Activated naive CD4-positive, alpha-beta T cell treated with anti-CD3 and anti-CD28 coated beads, Interleukin-2, amount 50 U/mL, for 72 hours (primary cell): ENCODE data around the gene NOX3. TPM values are rescaled to one million over a fixed set of nuclear protein-coding genes. Genes with fewer than 3 reads are reported as not detected.
A peak's percentile ranks its signal among the peaks of the same experiment; 100 is the strongest.
"Not testable (repeated sequence)": the region's sequence is repeated elsewhere in the genome, so short reads cannot be mapped to it uniquely, and the experiment has no call there.

ENCODE experiments used
- ATAC-seq, 2 donors: fragments of 150-1000 bp; cut with Tn5 transposase; 2 replicates each; pipeline ENCODE4 v1.10.0; 2021; ENCODE audit warnings: mild to moderate bottlenecking in 2 of 2, moderate library complexity in 2 of 2
- DNase-seq, 2 donors: peaks; one replicate each; pipeline ENCODE4 v3.0.0; 2021 to 2022; ENCODE audit warnings: low spot score in 2 of 2
- H3K27ac Mint-ChIP-seq, 2 donors: one replicate each; pipeline ENCODE4 v1.8.0; 2022; ENCODE audit warnings: mild to moderate bottlenecking in 2 of 2, mixed read lengths in 2 of 2
- H3K36me3 Mint-ChIP-seq, 2 donors: one replicate each; pipeline ENCODE4 v1.8.0; 2022; ENCODE audit warnings: mixed read lengths in 2 of 2
- H3K9me3 Mint-ChIP-seq, 2 donors: one replicate each; pipeline ENCODE4 v1.8.0; 2022; ENCODE audit warnings: mixed read lengths in 2 of 2
- total RNA-seq, 2 donors: library from RNA; stranded (reverse); gene quantifications; one replicate each; pipeline ENCODE4 v1.2.3, GENCODE V29; 2022

Gene NOX3
- total RNA-seq, 2 donors from 2014 or later, result not detected

GRCh38 chr6:155375801-155376200, 79.8 kb downstream of the NOX3 start:
- H3K36me3 Mint-ChIP-seq, result no peaks in the 10 kb centered on the region
- H3K9me3 Mint-ChIP-seq, result no peaks in the 10 kb centered on the region
- no peak for ATAC-seq
- no peak for DNase-seq
- H3K27ac Mint-ChIP-seq, result no peak overlapping the region

- Mint-ChIP-seq H3K9me3 (no peaks in the 10 kb centered on the region), H3K36me3 (no peaks in the 10 kb centered on the region), H3K27ac (no peak overlapping the region)
- DNase-seq (no peak), ATAC-seq (no peak)
Observed at GRCh38 chr6:155374681-155375080, 81.0 kb downstream of the NOX3 start.

GRCh38 chr6:155373276-155373675, 82.4 kb downstream of the NOX3 start:
- ATAC-seq (no peak), DNase-seq (no peak)
- Mint-ChIP-seq H3K36me3 (no peaks in the 10 kb centered on the region), H3K9me3 (no peaks in the 10 kb centered on the region), H3K27ac (no peak overlapping the region)

- H3K27ac Mint-ChIP-seq, result no peak overlapping the region
- ATAC-seq (no peak), DNase-seq (no peak)
- H3K9me3 Mint-ChIP-seq, result no peaks in the 10 kb centered on the region
- no peaks in the 10 kb centered on the region for H3K36me3 Mint-ChIP-seq
Observed at GRCh38 chr6:155372256-155372655, 83.4 kb downstream of the NOX3 start.

DNA sequence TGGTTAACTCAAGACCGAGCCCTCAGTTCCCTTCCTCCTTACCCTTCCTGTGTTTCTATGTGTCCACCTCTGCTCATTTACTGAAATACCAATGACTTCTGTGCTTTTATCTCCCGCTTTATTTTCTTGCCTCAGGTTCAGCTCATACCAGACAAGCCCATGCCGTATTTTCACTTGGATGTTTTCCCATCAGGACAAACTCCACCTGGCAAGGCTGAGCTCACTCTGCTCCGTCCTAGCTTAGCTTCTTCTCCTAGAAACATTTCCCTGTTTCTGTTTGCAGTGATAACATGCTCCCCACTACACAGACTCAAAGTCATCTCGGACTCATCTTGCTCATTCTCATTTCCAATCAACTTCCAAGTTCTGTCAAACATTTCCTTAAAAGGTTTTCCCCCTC, 84.4 kb downstream of the NOX3 start:
- Mint-ChIP-seq H3K36me3 (no peaks in the 10 kb centered on the region), H3K27ac (no peak overlapping the region), H3K9me3 (peaks cover 0 to 4% of the 10 kb centered on the region in 2 donors)
- ATAC-seq (no peak), DNase-seq (no peak)

DNA sequence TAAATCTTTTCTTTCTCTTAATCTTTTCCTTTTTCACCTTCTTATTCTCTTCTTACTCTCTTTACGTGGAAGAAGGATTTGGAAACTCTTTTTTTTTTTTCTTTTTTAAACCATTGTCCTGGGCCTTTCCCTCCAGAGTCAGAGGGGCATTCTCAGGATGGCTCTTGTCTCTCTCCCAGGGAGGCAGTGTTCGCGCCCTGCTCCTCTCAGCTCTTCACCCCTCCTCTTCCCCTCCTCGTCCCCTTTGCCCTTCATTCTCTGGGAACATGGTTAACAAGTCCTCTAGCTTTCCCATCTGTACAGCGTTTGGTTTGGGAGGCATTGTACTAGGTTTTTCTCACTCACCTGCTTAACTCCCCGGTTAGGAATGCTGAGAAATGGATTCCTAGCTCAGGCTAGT, 89.3 kb downstream of the NOX3 start:
- Mint-ChIP-seq H3K9me3 (peaks cover 0 to 4% of the 10 kb centered on the region in 2 donors), H3K36me3 (no peaks in the 10 kb centered on the region), H3K27ac (no peak overlapping the region)
- ATAC-seq (no peak), DNase-seq (no peak)

DNA sequence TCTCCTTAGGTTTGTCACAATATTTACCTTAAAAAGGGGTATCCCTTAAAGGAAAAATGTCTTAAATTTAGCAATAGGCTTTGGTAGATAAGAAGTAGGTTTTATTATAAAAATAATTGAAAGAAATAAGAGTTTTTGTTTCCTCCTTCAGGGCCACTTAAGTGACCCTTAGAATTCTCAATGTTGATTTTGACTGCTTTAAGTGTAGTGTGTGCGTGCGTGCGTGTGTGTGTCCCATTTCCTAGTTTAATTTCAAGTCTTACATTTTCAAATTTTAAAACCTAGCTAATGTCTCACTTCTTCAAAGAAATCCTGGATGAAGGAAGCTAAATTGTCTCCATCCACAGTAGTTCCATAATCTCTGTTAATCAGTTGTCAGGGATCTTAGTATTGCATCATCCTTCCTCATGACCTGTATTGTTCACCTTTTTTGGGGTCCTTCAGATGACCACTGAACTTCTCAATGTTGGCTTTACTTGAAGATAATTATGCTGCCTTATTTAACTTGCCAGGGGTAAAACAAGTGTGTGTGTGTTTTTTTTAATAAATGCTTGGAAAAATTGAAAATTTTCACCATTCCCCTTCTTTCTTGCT, 90.7 kb downstream of the NOX3 start:
- no peak for ATAC-seq
- H3K9me3 Mint-ChIP-seq, result peaks cover 0 to 4% of the 10 kb centered on the region in 2 donors
- DNase-seq, result no peak
- H3K27ac Mint-ChIP-seq, result no peak overlapping the region
- no peaks in the 10 kb centered on the region for H3K36me3 Mint-ChIP-seq

GRCh38 chr6:155364021-155364420, 91.6 kb downstream of the NOX3 start:
- DNase-seq, H3K36me3 Mint-ChIP-seq, H3K9me3 Mint-ChIP-seq, ATAC-seq: not testable (repeated sequence)
- H3K27ac Mint-ChIP-seq, result peak overlapping the region in 1 of 2 donors; percentile 39

GRCh38 chr6:155362968-155363632, 92.5 kb downstream of the NOX3 start:
- ATAC-seq, H3K36me3 Mint-ChIP-seq, H3K27ac Mint-ChIP-seq, DNase-seq: not testable (repeated sequence)
- H3K9me3 Mint-ChIP-seq, result peaks cover 1 to 12% of the 10 kb centered on the region in 2 donors

- Mint-ChIP-seq H3K9me3 (peaks cover 16 to 17% of the 10 kb centered on the region in 2 donors), H3K36me3 (peaks cover 0 to 16% of the 10 kb centered on the region in 2 donors), H3K27ac (no peak overlapping the region)
- no peak for DNase-seq
- no peak for ATAC-seq
Observed at GRCh38 chr6:155354167-155354566, 101.5 kb downstream of the NOX3 start.

- DNase-seq, result no peak
- Mint-ChIP-seq H3K27ac (no peak overlapping the region), H3K9me3 (peaks cover 16 to 18% of the 10 kb centered on the region in 2 donors), H3K36me3 (peaks cover 8 to 28% of the 10 kb centered on the region in 2 donors)
- ATAC-seq, result no peak
Observed at GRCh38 chr6:155352811-155353210, 102.8 kb downstream of the NOX3 start.

DNA sequence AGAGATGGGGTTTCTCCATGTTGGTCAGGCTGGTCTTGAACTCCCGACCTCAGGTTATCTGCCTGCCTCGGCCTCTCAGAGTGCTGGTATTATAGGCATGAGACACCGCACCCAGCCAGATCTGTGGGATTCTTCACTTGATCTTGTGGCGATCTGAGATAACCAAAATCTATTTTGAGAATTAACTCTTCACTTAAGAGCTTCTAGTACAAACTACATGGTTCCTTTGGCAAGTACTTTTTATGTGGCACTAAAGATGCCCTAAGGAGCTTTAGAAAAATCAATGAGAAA, 103.6 kb downstream of the NOX3 start:
- DNase-seq (no peak), ATAC-seq (no peak)
- peaks cover 19 to 24% of the 10 kb centered on the region in 2 donors for H3K9me3 Mint-ChIP-seq
- H3K36me3 Mint-ChIP-seq, result peaks cover 14 to 31% of the 10 kb centered on the region in 2 donors
- H3K27ac Mint-ChIP-seq, result no peak overlapping the region

- DNase-seq (no peak), ATAC-seq (no peak)
- H3K36me3 Mint-ChIP-seq, result peaks cover 20 to 35% of the 10 kb centered on the region in 2 donors
- peak overlapping the region in 1 of 2 donors; percentile 62 for H3K27ac Mint-ChIP-seq
- peaks cover 19 to 29% of the 10 kb centered on the region in 2 donors for H3K9me3 Mint-ChIP-seq
Observed at GRCh38 chr6:155351273-155352129, 104.1 kb downstream of the NOX3 start.

DNA sequence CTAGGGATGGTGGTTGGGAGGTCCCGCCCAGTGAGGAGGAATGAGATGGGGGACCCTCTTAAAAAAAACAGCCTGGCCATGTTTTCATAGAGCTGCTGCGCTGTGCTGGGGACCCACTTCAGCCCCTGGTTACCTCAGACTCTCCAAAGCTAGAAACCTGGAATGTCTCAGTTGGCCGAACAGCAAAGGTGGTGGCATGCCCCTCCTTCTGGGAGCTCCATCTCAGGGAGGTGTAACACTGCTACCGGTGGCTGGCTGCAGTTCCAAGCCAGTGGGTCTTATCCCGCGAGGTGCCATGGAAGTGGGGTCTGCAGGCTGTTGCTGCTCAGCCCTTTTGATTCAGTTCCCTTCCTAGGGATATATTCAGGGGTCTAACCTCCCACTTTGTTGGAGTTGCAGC, 105.7 kb downstream of the NOX3 start:
- H3K27ac Mint-ChIP-seq, result no peak overlapping the region
- DNase-seq (no peak), ATAC-seq (no peak)
- peaks cover 33% of the 10 kb centered on the region in 2 donors for H3K9me3 Mint-ChIP-seq
- H3K36me3 Mint-ChIP-seq, result peaks cover 20 to 51% of the 10 kb centered on the region in 2 donors

DNA sequence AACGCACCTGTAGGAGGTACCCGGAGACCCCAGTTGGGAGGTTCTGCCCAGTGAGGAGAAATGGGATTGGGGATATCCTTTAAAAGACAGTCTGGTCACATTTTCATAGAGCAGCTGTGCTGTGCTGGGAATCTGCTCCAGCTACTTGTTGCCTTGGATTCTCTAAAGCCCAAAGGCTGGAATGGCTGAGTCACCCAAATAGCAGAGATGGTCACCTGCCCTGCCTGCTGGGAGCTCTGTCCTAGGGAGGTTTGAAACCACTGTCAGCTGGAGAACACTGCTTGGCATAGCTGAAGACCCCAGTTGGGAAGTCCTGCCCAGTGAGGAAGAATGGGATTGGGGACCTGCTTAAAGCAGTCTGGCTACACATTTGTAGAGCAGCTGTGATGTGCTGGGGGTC, 106.5 kb downstream of the NOX3 start:
- Mint-ChIP-seq H3K27ac (no peak overlapping the region), H3K36me3 (peaks cover 20 to 45% of the 10 kb centered on the region in 2 donors), H3K9me3 (peaks cover 28% of the 10 kb centered on the region in 2 donors)
- ATAC-seq (no peak), DNase-seq (no peak)

- ATAC-seq (peak in 1 of 2 donors; percentile 74), DNase-seq (no peak)
- Mint-ChIP-seq H3K27ac (no peak overlapping the region), H3K36me3 (peaks cover 20 to 35% of the 10 kb centered on the region in 2 donors), H3K9me3 (peaks cover 21% of the 10 kb centered on the region in 2 donors)
Observed at GRCh38 chr6:155347800-155348199, 107.8 kb downstream of the NOX3 start.

GRCh38 chr6:155346957-155347356, 108.7 kb downstream of the NOX3 start:
- Mint-ChIP-seq H3K9me3 (peaks cover 21% of the 10 kb centered on the region in 2 donors), H3K27ac (no peak overlapping the region)
- no peak for DNase-seq

More at GRCh38 chr6:155346957-155347356, 108.7 kb downstream of the NOX3 start:
- peaks cover 20 to 35% of the 10 kb centered on the region in 2 donors for H3K36me3 Mint-ChIP-seq
- no peak for ATAC-seq
